ENCODE results near the gene GRAMD4. TPM values are rescaled to one million over a fixed set of nuclear protein-coding genes. Genes with fewer than 3 reads are reported as not detected.
A peak's percentile ranks its signal among the peaks of the same experiment; 100 is the strongest.

GRAMD4 gene
- total and polyA plus RNA-seq, 12 donors, result 15.0 to 241 (median 79.4) TPM

DNA sequence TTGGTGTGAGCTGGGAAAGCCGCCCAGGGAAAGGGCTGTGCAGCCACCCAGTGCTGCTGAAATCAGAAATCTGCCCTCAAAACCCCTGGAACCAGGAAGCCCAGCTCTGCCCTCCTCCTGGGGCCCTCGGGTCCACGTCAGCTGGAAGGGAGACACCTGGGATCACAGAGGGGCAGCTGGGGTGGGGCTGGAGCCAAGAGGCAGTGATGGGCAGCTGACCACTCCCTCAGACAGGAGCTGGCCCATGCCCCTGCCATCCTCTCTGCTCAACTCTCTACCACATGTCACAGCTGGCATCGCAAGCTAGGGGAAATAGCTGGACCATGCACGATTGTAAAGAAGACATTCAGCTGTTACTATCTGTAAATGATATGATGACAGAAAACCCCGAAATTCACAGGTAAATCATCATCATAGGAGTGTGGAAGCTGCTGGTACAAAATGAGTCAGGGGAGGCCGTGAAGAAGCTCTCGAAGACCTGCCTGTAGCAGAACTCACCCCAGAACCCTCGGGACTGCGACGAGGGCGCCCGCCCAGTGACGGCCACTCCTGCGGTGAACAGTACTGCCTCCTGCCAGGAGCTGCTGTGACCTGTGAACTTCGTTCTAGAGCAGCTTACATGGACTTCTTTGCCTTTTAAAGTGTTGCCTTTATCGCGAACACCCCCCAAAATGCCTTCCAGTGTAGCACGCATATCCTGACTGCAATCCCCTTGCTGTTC, 62.0 kb downstream of the GRAMD4 start:
- Histone ChIP-seq H3K4me3 (no peak overlapping the region), H3K27me3 (no peaks in the 10 kb centered on the region), H3K9me3 (replicated peaks in 1 of 3) (no peaks in the 10 kb centered on the region), H3K27ac (no peak overlapping the region), H3K4me1 (replicated peaks in 1 of 2) (peaks cover 11 to 13% of the 10 kb centered on the region in 2 donors), H3K36me3 (replicated peaks in 1 of 2) (peaks cover 0 to 14% of the 10 kb centered on the region in 2 donors)
- DNase-seq, result no peak
- TF ChIP-seq, protein P1, sequence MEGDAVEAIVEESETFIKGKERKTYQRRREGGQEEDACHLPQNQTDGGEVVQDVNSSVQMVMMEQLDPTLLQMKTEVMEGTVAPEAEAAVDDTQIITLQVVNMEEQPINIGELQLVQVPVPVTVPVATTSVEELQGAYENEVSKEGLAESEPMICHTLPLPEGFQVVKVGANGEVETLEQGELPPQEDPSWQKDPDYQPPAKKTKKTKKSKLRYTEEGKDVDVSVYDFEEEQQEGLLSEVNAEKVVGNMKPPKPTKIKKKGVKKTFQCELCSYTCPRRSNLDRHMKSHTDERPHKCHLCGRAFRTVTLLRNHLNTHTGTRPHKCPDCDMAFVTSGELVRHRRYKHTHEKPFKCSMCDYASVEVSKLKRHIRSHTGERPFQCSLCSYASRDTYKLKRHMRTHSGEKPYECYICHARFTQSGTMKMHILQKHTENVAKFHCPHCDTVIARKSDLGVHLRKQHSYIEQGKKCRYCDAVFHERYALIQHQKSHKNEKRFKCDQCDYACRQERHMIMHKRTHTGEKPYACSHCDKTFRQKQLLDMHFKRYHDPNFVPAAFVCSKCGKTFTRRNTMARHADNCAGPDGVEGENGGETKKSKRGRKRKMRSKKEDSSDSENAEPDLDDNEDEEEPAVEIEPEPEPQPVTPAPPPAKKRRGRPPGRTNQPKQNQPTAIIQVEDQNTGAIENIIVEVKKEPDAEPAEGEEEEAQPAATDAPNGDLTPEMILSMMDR (IDR thresholded peaks at IDR 0.05), result no peak
- no peak for TF ChIP-seq POLR2A (IDR thresholded peaks at IDR 0.05)
- intact Hi-C loops (cut with DNase I), result no loop called here
- 91 to 94% (median 93%) methylated on average over 16 to 19 of the region's 19 CpGs for WGBS, 4 donors

DNA sequence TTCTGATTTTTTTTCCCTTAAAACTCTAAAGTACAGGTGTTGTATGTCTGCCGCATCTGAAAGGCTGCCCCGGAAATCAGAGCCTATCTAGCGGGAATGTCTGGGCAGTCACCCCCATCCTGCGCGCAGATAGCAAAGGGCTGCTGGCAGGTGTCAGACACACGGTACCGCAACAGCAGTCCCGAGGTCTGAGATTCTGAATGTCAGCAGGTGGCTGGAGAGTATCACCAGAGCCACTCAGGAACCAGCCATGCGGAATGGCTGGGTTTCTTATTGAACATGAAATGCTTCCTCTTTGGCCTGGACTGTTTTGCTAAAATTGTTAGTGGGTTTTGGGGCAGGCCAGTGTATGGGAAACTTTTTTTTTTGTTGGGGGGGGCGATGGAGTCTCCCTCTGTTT, 64.5 kb downstream of the GRAMD4 start:
- intact Hi-C loops (cut with DNase I), result no loop called here
- Histone ChIP-seq H3K4me1 (replicated peaks in 1 of 2) (peaks cover 11 to 13% of the 10 kb centered on the region in 2 donors), H3K27me3 (no peaks in the 10 kb centered on the region), H3K4me3 (no peak overlapping the region), H3K9me3 (replicated peaks in 1 of 3) (no peaks in the 10 kb centered on the region), H3K27ac (no peak overlapping the region), H3K36me3 (replicated peaks in 1 of 2) (peaks cover 0 to 34% of the 10 kb centered on the region in 2 donors)
- DNase-seq, result no peak
- 82 to 94% (median 86%) methylated on average over 10 of the region's 10 CpGs for WGBS, 4 donors
- TF ChIP-seq POLR2A (IDR thresholded peaks at IDR 0.05), result no peak
- TF ChIP-seq, protein P1 (IDR thresholded peaks at IDR 0.05), result no peak

DNA sequence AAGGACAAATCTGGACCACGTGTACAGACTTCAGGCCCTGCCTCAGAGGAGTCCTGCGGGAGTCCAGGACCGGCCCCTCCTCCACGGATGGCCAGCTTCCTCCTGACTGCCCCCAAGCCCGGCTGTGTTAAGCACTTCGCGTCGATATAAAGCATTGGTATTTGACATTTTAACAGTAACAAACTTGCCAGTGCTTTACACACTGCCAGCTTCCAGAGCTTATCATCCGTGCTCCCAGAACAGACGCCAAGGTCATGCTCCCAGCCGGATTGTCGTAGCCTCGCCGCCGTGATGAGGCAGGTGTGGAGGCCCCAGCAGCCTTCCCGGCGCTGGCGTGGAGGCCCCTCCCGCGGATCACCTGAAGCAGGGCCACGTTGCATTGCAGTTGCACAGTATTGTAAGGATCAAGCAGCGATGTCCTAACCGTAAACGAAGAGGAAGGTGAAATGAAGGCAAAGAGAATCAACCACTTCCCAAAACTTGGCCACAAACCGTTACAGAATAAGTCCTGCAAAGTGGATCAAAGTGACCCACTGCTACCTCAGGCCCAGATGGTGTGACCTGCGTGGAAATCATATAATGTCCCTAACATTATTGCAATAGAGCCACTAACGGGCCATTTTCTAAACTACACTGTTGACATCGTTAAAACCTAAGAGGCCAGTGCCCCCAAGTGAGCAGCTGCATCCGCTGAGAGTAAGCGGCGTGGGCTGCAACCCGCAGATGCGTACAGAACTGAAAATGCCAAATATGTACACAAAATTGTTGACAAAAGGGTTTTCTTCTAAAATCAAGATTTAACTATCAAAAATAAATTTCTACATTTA, 66.2 kb downstream of the GRAMD4 start:
- peak overlapping the region; percentile 15 to 81 (median 62) for H3K27ac ChIP-seq
- intact Hi-C loops (cut with DNase I), result no loop called here

DNA sequence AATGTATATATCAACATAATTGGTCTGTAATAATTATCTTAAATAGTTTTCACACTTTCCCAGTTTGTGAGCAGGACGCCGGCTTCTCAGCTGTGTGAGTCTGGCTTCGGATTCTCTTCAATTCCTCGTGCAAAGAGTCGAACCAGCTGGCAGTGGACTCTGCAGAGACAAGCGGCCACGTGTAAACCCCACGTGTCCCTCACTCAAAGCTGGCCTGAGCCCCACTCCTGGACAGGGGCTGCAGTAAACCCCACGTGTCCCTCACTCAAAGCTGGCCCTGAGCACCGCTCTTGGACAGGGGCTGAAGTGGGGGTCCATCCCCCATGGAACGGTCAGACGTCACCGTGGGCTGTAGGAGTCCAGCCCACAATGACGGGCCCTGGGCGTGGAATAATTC, 66.9 kb downstream of the GRAMD4 start:
- intact Hi-C loops (cut with DNase I), result no loop called here
- TF ChIP-seq, protein P1 (IDR thresholded peaks at IDR 0.05), result no peak
- no peak for TF ChIP-seq POLR2A (IDR thresholded peaks at IDR 0.05)
- WGBS, 4 donors, result 88 to 98% (median 94%) methylated on average over 7 to 15 of the region's 15 CpGs
- peak overlapping the region in 1 of 5 donors; percentile 69 for H3K27ac ChIP-seq
- H3K4me1 ChIP-seq (replicated peaks in 1 of 2), result peaks cover 11 to 13% of the 10 kb centered on the region in 2 donors
- peaks cover 0 to 56% of the 10 kb centered on the region in 2 donors for H3K36me3 ChIP-seq (replicated peaks in 1 of 2)
- no peak overlapping the region for H3K4me3 ChIP-seq
- H3K9me3 ChIP-seq (replicated peaks in 1 of 3), result no peaks in the 10 kb centered on the region
- DNase-seq, result no peak
- no peaks in the 10 kb centered on the region for H3K27me3 ChIP-seq

More for the DNA sequence above, 66.2 kb downstream of the GRAMD4 start:
- H3K4me1 ChIP-seq (replicated peaks in 1 of 2), result peaks cover 11 to 13% of the 10 kb centered on the region in 2 donors
- TF ChIP-seq, protein P1 (IDR thresholded peaks at IDR 0.05), result no peak
- TF ChIP-seq POLR2A (IDR thresholded peaks at IDR 0.05), result no peak
- H3K27me3 ChIP-seq, result no peaks in the 10 kb centered on the region
- no peaks in the 10 kb centered on the region for H3K9me3 ChIP-seq (replicated peaks in 1 of 3)
- 41 to 63% (median 48%) methylated on average over 26 to 33 of the region's 33 CpGs for WGBS, 4 donors
- peak; percentile 66 to 87 (median 81) for DNase-seq
- no peak overlapping the region for H3K4me3 ChIP-seq
- peaks cover 0 to 51% of the 10 kb centered on the region in 2 donors for H3K36me3 ChIP-seq (replicated peaks in 1 of 2)
